HG02759 (cell line): ENCODE measurements around the gene IGLON5.

ENCODE experiments used
- ATAC-seq: cut with Tn5 transposase; IDR thresholded peaks from one replicate; pipeline ENCODE4 v1.9.1; 2021; ENCODE audit warnings: mild to moderate bottlenecking, moderate library complexity; ENCODE audit not compliant: unreplicated experiment

IGLON5 gene

GRCh38 chr19:51337861-51338562 is 26.6 kb downstream of the IGLON5 start:
- no peak for ATAC-seq

- peak; percentile 63 for ATAC-seq
These were observed 27.3 kb downstream of the IGLON5 start for GRCh38 chr19:51338563-51339312.

GRCh38 chr19:51339313-51339686 is 27.9 kb downstream of the IGLON5 start:
- no peak for ATAC-seq

- peak; percentile 63 for ATAC-seq
These were observed 28.5 kb downstream of the IGLON5 start for GRCh38 chr19:51339687-51340656.

DNA sequence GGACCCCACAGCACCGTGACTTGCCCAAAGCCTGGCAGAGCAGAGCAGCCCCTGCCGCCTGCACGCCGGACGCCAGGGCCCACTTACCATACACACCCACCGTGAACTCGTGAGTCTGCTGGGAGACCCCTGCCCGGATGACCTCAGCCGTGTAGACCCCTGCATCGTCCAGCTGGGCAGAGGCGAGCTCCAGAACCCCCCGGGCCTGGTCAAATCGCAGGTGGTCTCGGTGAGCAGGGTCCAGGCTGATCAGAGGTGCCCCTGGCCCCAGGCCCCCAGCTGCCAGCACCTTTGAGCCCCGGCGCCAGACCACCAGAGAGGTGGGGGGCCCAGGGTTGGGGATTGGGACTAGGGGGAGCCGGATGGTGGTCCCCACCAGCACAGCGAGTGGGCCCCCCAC is 29.6 kb downstream of the IGLON5 start:
- ATAC-seq = no peak

DNA sequence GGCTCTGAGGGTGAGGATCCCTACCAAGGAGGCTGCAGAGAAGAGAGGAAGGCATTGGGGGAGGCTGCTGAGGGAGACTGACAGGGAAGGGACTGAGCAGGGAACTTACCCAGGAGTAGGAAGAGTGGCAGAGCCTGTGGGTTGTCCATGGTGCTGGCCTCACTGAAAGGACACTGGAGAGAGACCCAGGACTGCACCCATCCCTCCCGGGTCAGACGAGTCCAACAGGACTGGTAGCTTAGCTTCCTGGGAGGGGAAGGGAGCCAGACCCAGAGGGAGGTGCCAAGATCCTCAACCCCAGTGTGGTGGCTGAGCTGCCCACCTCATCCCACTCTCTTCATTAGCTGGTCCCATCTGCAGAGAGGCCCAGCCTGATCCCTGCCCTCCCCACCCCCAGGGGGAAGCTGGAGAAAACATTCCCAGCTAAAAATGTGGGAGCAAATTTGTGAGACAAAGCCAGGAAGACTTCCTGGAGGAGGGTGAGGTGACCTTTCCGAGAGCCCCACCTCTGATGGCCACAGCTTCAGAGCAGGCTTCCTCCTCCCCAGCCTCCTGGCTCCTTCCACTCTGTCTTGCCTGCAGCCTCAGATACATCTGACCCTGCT is 30.6 kb downstream of the IGLON5 start, which contains the start of gene VSIG10L:
VSIG10L (minus strand) TSS at position 164 of the 605 bp plus-strand sequence; CDS start at position 149, 15 bp downstream.
- ATAC-seq = no peak

GRCh38 chr19:51342631-51343569 is 31.5 kb downstream of the IGLON5 start:
- ATAC-seq = no peak

DNA sequence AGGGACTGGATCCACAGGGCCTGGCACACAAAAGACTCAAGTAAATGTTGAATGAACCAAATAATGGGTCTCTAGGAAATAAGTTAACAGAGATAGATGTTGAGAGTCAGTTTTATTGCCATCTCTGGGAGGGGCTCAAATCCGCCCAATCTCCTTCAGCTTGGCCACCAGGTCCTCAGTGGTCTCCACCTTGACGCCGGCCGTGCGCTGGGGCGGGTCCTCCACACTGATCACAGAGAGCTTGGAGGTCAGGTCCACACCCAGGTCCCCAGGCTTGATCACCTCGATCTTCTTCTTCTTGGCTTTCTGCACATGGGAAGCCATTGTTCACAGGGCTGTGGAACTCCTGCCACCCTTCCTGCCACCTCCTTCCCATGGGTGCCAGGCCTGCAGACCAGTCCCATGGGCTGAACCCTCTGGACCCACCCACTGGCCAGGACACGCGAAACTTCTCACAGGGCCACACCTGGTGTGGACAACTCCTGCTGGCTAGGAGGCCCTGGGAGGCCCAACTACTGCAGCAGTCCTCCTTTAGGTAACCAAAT is 33.7 kb downstream of the IGLON5 start:
- no peak for ATAC-seq

DNA sequence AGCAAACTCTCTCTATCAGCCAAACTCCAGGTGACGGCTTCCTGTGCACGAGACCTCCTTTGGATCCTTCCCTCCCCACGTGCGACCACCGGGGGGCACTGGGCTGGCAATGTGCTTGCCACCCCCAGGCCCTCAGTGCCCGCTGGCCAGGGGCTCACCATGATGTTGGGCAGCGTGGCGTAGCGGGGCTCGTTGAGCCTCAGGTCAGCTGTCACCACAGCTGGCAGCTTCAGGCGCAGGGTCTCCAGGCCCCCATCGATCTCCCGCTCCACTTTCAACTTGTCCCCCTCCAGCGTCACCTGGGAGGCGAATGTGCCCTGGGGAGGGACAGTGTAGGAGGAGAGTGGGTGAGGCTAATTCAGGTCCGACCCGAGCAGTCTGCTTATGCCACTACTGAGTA is 35.3 kb downstream of the IGLON5 start:
- ATAC-seq = no peak

GRCh38 chr19:51347209-51347928 is 35.9 kb downstream of the IGLON5 start:
- ATAC-seq = no peak

DNA sequence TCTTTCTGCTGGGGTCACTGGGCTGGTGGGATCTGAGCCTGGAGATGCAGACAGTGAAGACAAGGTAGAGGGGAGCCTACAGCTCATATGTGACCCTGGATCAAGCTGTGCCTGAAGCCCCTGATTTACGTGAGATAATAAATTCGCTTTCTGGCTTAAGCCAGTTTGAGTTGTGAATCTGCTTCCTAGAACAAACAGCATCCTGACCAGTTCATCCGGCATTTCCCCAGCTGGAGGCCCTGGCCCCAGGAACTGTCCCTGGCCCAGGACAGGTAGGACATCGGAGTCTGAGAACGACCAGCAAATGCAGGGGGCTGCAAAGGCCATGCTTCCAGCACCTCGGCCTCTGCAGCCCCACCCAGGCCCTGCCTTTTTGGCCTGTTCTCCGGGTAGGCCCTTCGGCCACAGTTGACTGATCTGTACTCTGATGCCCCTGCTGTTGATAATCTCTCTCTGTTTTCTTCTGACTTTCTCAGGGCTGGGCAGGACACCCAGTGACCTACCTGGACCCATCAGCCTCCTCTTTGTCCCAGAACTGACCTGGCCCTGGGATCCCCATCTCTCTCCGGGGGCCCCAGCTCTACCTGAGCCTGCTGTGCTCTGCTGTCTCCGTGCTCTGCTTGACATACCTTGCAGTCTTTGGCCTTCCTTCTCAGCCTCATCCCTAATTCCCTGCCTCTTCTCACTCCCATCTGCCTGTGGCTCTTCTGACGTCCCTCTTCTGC is 40.0 kb downstream of the IGLON5 start:
- ATAC-seq = no peak

DNA sequence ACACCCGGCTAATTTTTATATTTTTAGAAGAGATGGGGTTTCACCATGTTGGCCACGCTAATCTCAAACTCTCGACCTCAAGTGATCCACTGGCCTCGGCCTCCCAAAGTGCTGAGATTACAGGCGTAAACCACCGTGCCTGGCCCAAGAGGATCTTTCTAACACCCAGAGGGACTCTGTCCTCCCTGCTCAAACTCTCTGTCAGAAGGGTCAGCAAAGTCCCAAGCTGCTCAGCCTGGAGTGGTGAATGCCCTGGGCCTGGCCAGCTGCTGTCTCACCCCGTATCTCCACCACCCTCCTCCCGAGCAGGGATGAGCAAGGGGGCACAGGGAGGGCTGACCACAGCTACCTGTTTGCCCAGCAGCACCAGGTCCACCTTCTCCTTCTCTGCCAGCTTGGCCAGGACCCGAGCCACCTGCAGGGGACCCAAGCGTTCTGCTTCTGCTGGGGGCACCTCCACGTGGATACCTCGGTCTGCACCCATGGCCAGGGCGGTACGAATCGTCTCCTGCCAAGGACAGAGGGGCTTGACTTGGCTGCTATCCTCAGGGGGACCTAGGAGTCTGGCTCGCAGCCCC is 41.4 kb downstream of the IGLON5 start:
- no peak for ATAC-seq

DNA sequence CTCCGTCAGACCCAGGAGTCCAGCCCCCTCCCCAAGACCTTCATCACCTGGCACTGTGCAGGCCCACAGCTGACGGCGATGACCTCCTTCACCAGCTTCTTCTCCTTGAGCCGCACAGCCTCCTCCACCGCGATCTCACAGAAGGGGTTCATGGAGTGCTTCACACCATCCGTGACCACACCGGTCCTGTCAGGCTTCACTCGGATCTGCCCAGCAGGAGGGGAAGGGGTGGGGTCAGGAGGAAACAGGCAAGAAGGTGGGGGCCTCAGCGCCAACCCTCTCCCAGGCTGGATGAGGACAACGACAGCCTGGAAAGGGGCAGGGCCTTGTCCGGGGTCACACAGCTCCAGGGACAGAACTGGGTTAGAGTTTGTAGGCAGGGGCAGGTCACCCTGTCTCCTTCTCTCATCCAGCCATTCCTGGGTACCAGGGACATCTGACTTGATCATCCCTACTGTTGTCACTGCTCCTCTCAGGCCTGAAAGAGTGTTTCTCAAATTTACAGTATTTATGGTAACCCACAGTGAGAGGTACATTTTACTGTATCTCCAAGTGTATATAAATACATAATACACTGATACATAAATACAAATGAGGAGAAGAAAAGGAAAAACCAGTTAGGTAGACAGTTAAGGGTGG is 42.8 kb downstream of the IGLON5 start:
- no peak for ATAC-seq

DNA sequence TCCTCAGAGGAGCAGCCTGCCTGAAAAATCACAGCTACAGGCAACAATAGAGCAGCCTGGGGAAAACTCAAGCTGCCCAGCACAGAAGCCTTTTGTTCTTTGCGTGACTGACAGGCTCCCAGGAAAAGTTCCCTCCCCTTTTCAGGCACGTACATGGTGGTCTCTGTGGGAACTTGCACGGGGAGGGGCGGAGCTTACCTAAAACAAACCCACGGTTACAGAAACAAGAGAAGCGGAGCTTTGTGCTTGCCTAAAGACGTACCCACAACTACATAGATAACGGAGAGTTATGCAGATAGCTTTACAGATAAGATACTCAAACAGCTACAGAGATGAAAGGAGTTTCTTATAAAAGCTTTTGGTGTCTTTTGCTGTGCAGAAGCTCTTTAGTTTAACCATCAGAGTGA is 43.3 kb downstream of the IGLON5 start:
- no peak for ATAC-seq

GRCh38 chr19:51356159-51356801 is 44.8 kb downstream of the IGLON5 start:
- ATAC-seq = no peak

- no peak for ATAC-seq
These were observed 46.5 kb downstream of the IGLON5 start for GRCh38 chr19:51357952-51358351.

DNA sequence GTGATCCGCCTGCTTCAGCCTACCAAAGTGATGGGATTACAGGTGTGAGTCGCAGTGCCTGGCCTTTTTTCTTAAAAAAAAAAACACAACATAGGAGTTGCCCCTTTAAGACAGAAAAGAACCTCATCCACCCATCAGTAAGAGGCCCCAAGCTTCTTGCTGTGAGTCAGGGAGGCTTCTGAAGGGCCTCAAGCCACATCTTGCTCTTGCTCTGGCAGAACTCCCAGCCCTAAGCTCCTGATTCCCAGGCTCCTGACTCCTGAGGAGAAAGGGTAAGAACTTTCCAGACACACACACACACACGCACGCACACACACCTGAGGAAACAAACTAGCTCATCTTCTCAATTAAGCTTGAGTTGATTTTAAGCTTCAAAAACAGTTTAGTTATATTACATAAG is 47.9 kb downstream of the IGLON5 start:
- ATAC-seq = no peak
